Osteoblast (primary cell): ENCODE measurements around the gene SMARCA2. TPM values are rescaled to one million over a fixed set of nuclear protein-coding genes. Genes with fewer than 3 reads are reported as not detected.
A peak's percentile ranks its signal among the peaks of the same experiment; 100 is the strongest.

Source experiments
- DNase-seq: peaks from one replicate; pipeline ENCODE4 v3.0.0; 2011; ENCODE audit warnings: low spot score, mixed read lengths; ENCODE audit not compliant: insufficient read length; ENCODE audit errors: missing footprints
- H2AFZ ChIP-seq: 2 replicates; pipeline ENCODE4 v1.6.0; 2011; ENCODE audit warnings: mild to moderate bottlenecking, low read length
- H3K27ac ChIP-seq: 2 replicates; pipeline ENCODE4 v1.5.1; 2011; ENCODE audit warnings: mild to moderate bottlenecking, low read depth, low read length, moderate library complexity
- H3K27me3 ChIP-seq: 2 replicates; pipeline ENCODE4 v1.6.0; 2012; ENCODE audit warnings: mild to moderate bottlenecking, control low read depth, inconsistent platforms, low read length, moderate library complexity; ENCODE audit not compliant: insufficient read depth
- H3K36me3 ChIP-seq: 2 replicates; pipeline ENCODE4 v1.5.1; 2011; ENCODE audit warnings: mild to moderate bottlenecking, low read length, control low read depth, moderate library complexity; ENCODE audit not compliant: insufficient read depth
- H3K4me1 ChIP-seq: 2 replicates; pipeline ENCODE4 v1.5.1; 2011; ENCODE audit warnings: mild to moderate bottlenecking, low read length, control low read depth, moderate library complexity; ENCODE audit not compliant: insufficient read depth
- H3K4me2 ChIP-seq: 2 replicates; pipeline ENCODE4 v1.6.0; 2011; ENCODE audit warnings: mild to moderate bottlenecking, low read length; ENCODE audit not compliant: insufficient read depth
- H3K4me3 ChIP-seq: fragments of 200-600 bp; sonication (generic); 3 replicates; pipeline ENCODE4 v1.5.1; 2012; ENCODE audit warnings: mild to moderate bottlenecking, low read length, inconsistent platforms; ENCODE audit not compliant: insufficient read depth
- H3K79me2 ChIP-seq: 2 replicates; pipeline ENCODE4 v1.6.0; 2012; ENCODE audit warnings: mild to moderate bottlenecking, low read length, control low read depth, inconsistent platforms; ENCODE audit not compliant: insufficient read depth
- H3K9me3 ChIP-seq: 2 replicates; pipeline ENCODE4 v1.5.1; 2011; ENCODE audit warnings: low read depth, low read length, control low read depth
- H4K20me1 ChIP-seq: 2 replicates; pipeline ENCODE4 v1.6.0; 2012; ENCODE audit warnings: mild to moderate bottlenecking, low read length, control low read depth; ENCODE audit not compliant: insufficient read depth
- total RNA-seq: library from RNA; depleted of rRNA; stranded (reverse); fragments of >200 nt; gene quantifications from 2 replicates; pipeline ENCODE4 v1.2.3, GENCODE V29; 2012
- TF ChIP-seq, protein P1 (sequence below): IDR thresholded peaks from 2 replicates; pipeline ENCODE4 v1.5.1; 2011; ENCODE audit warnings: mild to moderate bottlenecking, low read depth, low read length, moderate library complexity; ENCODE audit errors: extremely low read depth

The SMARCA2 gene
- 83.1 and 101 TPM in 2 replicates for total RNA-seq

DNA sequence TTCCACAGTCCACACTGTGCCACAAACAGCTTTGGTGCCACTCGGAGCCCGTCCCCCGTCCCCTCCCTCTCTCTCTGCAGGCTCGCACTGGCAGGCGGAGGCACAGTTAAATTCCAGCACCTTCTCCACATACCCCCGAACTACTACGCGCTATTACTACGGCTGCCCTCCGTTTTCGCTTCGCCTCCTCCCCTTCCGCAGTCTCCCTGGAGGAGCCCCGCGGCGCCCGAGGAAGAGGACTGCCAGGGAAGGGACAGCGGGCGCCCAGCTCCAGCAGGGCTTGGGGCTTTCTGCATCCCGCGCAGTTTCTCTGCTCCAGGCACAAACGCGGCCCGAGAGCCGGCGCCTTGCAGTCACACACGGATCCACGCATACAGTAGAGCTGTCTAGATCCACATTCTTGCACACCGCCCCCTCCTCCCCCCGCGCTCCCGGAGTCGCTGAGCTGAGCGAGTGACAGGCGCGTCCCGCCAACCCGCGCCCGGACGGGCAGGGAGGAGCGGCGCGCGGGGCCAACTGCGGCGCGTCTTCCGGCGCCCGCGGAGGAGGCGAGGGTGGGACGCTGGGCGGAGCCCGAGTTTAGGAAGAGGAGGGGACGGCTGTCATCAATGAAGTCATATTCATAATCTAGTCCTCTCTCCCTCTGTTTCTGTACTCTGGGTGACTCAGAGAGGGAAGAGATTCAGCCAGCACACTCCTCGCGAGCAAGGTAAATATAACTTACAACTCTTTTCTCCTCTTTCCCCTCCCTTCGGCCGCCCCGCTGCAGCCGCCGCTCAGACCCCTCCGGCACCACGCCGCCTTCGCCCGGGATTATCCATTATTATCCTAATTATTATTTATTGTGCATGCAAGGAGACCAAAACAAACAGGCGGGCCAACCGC is at the start of gene SMARCA2:
TSS of gene SMARCA2 (plus strand) at position 652 of the 885 bp plus-strand sequence. CDS start 13,676 bp downstream, outside the sequence.
- H3K27ac ChIP-seq: peak within 1 kb of the TSS; percentile 81
- peak within 1 kb of the TSS; percentile 89 for H3K4me2 ChIP-seq
- H4K20me1 ChIP-seq: peaks cover 14% of the 10 kb centered on the region
- H3K79me2 ChIP-seq: peaks cover 22% of the 10 kb centered on the region
- H3K4me1 ChIP-seq: peaks cover 24% of the 10 kb centered on the region
- H3K36me3 ChIP-seq: no peaks in the 10 kb centered on the region
- DNase-seq: peak; percentile 99
- H3K27me3 ChIP-seq: no peaks in the 10 kb centered on the region
- peak within 1 kb of the TSS; percentile 91 for H2AFZ ChIP-seq
- no peaks in the 10 kb centered on the region for H3K9me3 ChIP-seq
- peak within 1 kb of the TSS; percentile 78 for H3K4me3 ChIP-seq
- TF ChIP-seq, protein P1, sequence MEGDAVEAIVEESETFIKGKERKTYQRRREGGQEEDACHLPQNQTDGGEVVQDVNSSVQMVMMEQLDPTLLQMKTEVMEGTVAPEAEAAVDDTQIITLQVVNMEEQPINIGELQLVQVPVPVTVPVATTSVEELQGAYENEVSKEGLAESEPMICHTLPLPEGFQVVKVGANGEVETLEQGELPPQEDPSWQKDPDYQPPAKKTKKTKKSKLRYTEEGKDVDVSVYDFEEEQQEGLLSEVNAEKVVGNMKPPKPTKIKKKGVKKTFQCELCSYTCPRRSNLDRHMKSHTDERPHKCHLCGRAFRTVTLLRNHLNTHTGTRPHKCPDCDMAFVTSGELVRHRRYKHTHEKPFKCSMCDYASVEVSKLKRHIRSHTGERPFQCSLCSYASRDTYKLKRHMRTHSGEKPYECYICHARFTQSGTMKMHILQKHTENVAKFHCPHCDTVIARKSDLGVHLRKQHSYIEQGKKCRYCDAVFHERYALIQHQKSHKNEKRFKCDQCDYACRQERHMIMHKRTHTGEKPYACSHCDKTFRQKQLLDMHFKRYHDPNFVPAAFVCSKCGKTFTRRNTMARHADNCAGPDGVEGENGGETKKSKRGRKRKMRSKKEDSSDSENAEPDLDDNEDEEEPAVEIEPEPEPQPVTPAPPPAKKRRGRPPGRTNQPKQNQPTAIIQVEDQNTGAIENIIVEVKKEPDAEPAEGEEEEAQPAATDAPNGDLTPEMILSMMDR: no peak

DNA sequence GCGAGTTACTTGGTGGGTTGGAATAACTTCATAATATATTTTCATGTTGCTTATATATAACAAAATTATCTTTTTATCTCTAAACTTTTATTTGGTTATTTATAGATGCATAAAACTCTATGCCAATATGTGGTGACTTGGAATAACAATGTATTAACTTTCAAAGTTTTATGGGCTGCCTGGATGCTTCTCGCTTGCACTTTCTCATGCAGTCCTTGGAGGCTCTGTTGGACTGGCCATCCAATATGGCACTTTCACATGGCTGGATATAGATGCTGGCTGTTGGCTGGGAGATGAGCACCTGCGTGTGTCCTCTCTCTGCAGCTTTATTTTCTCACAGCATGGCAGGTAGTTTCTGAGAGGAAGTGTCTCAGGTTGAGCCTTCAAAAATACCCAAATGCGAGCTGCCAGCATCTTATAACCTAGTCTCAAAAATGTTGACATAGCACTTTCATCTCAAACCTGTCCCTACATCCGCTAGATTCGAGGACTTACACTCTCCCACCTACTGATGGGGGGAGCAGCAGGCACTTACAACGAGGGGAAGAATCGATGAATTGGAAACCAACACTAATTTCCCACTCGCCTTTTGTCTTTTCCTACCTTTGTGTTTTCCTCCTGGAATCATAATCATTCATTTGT is 48.3 kb upstream of the SMARCA2 start:
- Histone ChIP-seq H3K4me3 (no peak overlapping the region), H3K79me2 (no peaks in the 10 kb centered on the region), H2AFZ (no peak overlapping the region), H3K4me1 (no peaks in the 10 kb centered on the region), H4K20me1 (no peaks in the 10 kb centered on the region), H3K4me2 (no peak overlapping the region), H3K36me3 (no peaks in the 10 kb centered on the region), H3K27ac (no peak overlapping the region), H3K9me3 (no peaks in the 10 kb centered on the region), H3K27me3 (no peaks in the 10 kb centered on the region)
- TF ChIP-seq, protein P1: no peak
- no peak for DNase-seq

DNA sequence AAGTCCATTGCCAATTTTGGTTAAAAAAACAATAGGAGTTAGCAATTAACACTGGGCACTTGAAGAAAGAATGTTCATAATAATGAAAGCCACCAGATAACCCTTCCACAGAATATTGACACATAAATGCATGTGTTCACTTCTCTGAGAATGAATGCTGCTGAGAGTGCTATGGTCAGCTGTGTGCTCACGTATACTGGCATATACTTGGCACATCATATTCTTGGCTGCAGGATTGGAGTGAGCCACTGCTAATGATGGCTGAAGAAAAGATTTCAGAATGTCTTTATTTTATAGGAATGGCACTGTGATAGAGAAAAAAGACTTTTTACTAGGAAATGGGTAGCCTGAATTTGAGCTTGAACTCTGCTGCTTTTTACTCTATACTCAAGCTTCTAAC is 46.0 kb upstream of the SMARCA2 start:
- H4K20me1 ChIP-seq: no peaks in the 10 kb centered on the region
- no peak overlapping the region for H3K4me3 ChIP-seq
- no peak overlapping the region for H3K27ac ChIP-seq
- no peak overlapping the region for H3K4me2 ChIP-seq
- H3K4me1 ChIP-seq: no peaks in the 10 kb centered on the region
- H3K9me3 ChIP-seq: no peaks in the 10 kb centered on the region
- no peaks in the 10 kb centered on the region for H3K79me2 ChIP-seq
- H2AFZ ChIP-seq: no peak overlapping the region
- H3K27me3 ChIP-seq: no peaks in the 10 kb centered on the region
- H3K36me3 ChIP-seq: no peaks in the 10 kb centered on the region
- DNase-seq: no peak
- TF ChIP-seq, protein P1: no peak

DNA sequence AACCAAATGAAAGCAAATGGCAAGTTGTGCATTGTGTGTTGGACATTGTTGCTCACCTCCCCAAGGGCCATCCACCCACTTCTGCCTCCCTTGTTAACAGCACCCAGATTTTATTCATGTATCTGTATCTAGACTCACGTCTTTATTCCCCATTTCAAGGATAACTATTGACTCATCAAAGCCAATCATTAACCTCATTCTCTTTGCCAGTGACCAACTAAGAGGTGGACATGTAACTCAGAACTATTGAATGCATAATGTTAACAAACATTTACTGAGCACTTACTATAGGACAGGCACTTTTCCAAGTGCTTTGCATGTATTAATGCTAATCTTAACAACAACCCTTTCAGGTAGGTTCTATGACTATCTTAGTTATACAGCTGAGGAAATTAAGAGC is 45.2 kb upstream of the SMARCA2 start:
- no peak overlapping the region for H3K4me2 ChIP-seq
- H2AFZ ChIP-seq: no peak overlapping the region
- H3K4me3 ChIP-seq: no peak overlapping the region
- no peak overlapping the region for H3K27ac ChIP-seq
- H4K20me1 ChIP-seq: no peaks in the 10 kb centered on the region
- TF ChIP-seq, protein P1: no peak
- no peaks in the 10 kb centered on the region for H3K4me1 ChIP-seq
- no peaks in the 10 kb centered on the region for H3K79me2 ChIP-seq
- H3K9me3 ChIP-seq: no peaks in the 10 kb centered on the region
- no peaks in the 10 kb centered on the region for H3K27me3 ChIP-seq
- DNase-seq: no peak
- no peaks in the 10 kb centered on the region for H3K36me3 ChIP-seq
